NCI-H748 treated with DMSO at 0.1 percent for 48 hours (cell line): ENCODE data around the gene OLFM3.

Source experiments
- DNase-seq: peaks from one replicate; lab custom pipeline; 2025; lab: John Stamatoyannopoulos, UW

OLFM3 gene

GRCh38 chr1:101996825-101997465, at the start of gene OLFM3:
Gene OLFM3 (minus strand): TSS chr1:101996926.
- peak; percentile 49 for DNase-seq

- no peak for DNase-seq
Measured at GRCh38 chr1:102045752-102046151, 49.0 kb upstream of the OLFM3 start.

DNA sequence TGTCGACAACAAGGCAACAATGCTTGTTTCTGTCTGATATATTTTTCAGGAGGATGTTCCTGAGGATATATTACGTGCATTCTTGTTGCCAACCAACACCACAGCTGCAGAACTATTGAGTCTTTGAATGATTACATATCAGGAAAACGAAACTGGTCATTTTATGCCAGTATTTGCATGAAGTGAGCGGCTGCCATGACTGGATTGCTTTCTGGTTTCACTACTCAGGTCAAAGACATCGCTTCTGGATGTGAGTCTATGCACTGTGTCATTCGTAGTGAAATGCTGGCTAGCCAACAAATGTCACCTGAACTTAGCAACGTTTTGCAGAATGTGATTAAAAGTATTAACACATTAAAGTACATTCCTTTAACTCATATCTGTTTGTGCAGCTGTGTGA, 35.8 kb upstream of the OLFM3 start:
- DNase-seq: no peak

GRCh38 chr1:102019530-102019929, 22.8 kb upstream of the OLFM3 start:
- DNase-seq: no peak

DNA sequence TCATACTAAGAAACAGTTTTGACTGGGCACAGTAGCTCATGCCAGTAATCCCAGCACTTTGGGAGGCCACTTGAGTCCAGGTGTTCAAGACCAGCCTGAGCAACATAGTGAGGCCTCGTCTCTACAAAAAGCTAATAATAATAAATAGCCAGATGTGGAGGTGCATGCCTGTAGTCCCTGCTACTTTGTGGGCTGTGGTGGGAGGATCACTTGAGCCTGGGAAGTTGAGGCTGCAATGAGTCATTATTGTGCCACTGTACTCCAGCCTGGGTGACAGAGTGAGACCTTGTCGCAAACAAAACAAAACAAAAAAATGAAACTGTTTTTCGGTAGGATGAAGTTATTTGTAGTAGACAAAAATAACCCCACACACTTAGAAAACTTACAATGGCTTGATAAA, 19.0 kb upstream of the OLFM3 start:
- DNase-seq: no peak

GRCh38 chr1:102002057-102002456, 5.3 kb upstream of the OLFM3 start:
- peak; percentile 16 for DNase-seq

DNA sequence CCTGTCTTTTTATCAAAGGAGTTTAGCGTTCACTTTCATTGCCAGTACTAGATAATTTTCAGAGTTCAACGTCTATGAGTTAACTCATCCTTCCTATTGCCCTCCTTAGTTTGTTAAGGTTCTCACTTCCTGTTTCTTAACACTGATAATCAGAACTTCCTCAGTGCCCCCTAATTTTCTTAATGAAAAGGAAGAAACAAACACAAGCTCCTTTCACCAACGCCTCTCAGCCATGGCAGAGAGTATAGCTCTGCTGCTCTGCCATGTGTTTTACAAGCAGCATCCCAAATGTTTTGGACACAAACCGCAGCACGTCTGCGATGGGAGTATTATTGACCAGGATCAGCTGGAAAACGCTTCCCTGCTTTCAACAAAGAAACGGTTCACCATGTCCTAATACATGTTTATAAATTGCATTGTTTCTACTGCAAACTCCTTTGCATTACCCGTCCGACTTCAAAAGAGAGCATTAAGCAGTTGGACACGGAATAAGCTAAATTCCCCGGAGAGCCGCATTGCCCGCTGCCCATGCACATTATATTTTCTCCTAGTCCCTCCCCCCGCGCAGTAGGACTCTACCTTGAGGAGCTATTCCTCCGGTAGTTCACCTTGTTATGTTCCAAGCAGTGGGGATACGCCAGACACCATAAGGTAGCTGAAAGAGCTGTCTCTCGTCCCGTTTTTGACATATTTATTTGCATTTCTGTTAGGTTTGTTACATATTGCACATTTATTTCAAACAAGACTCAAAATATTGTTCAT, 561 bp downstream of the OLFM3 start:
- peak; percentile 44 for DNase-seq

DNA sequence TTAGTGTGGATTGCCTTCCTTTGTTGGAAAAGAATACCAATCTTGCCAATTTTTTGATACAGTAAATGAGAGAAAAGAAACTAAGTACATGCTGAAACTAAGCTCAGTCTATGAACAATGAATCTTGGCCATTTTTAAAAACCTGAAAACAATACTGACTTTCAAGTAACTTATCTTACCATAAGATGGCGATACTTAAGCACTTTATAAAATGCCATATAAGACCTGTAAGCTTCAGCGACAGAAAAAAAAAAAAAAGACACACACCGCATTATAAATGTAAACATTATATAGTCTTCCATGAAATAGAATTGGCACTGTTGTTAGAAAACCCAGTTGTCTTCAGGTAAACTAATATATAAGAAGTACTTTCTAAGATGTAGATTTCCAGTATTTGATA, 3.0 kb downstream of the OLFM3 start:
- no peak for DNase-seq

- DNase-seq: no peak
Measured at GRCh38 chr1:101992821-101993575, 3.7 kb downstream of the OLFM3 start.

DNA sequence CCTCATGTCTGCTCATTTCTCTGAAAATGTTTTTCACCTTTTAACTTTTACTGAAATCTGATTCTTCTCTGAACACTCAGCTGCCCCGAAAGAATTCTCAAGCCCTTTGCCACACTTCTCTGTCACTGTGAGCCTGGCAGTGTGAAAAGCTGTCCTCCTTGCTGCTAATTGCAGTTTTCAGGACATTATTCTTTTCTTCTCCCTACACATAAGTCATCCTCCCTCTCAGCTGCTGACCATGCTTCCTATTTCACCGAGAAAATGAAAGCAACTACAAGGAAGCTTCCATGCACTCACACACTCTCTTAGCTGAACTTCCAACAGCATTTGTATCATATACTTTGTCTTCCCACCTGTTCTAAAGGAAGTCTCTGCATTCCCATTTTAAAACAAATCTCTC, 15.8 kb downstream of the OLFM3 start:
- DNase-seq: no peak

GRCh38 chr1:101977266-101977665, 19.5 kb downstream of the OLFM3 start:
- no peak for DNase-seq

- DNase-seq: no peak
Measured at GRCh38 chr1:101976161-101976560, 20.6 kb downstream of the OLFM3 start.

GRCh38 chr1:101975371-101975770, 21.4 kb downstream of the OLFM3 start:
- DNase-seq: no peak

- DNase-seq: no peak
Measured at GRCh38 chr1:101974599-101975274, 22.0 kb downstream of the OLFM3 start.

DNA sequence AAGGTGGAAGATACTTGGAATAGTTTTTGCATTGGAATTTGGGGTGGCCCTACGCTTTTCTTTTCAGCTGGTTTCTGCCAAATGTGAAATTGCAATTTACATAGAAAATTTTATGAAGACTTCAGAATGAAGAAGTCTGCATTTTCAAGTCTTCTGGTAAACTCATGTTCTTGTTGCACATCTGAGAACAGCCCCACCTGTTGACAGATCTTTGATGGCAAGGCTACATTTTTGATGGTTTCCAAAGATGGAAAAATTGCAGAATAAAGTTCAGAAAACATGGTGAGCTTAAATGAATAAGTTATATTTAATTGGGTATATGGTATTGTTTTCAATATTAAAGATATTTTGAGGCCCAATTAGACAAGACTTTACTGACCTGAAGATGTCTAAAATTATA, 25.4 kb downstream of the OLFM3 start:
- no peak for DNase-seq

DNA sequence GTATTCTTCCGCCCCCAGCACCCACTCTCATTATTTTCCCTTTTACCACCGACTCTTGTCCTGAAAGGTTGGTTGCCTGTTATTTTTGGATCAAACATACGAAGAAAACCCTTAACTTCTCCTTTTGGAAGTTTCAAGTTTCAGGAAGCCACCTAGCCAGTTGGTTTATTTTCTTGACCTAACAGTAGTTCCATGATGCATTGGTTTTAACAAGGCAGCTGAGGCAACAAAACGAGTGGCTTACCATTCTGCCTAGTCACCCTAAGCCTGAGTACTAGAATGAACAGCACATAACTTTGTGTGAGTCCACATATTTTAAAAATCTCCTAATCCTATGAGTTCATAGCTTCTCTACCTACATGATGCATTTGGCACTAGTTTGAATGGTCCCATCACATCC, 28.9 kb downstream of the OLFM3 start:
- DNase-seq: no peak

GRCh38 chr1:101965341-101965740, 31.4 kb downstream of the OLFM3 start:
- DNase-seq: no peak

DNA sequence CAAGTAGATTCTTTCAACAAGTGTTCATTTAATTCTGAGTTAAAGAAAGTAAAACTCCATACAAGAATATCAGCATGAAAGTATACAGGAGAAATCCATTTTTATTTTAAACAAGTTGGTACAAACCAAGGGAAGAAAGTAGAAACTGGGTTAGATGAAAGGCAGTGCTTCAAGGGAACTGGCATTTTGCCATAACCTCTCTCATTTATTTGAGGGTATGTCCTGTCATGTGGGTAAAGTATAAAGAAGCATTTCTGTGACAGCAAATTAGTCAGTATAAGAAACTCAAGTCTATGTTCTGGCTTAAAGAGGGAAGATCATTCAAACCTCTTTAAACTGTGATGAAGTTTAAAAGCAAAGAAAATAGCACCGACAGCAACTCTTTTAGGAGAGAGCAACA, 32.0 kb downstream of the OLFM3 start:
- DNase-seq: no peak

DNA sequence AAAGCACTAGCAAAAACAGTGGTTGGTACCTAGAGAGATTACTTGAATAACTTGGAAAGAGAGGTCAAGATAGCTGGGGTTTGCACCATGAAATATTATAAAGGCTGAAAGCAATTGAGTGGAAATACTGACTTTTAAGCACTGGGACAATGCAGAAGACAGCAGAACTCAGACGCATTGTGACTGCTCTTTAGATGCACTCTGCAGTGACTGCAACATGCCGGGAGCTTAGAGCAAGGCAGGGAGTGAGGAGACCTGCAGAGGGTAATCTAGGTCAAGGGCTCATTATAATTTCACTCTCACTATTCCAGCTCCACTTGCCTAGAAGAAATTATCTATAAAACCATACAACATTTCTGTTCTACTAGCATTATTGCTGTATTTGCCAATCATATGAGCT, 36.6 kb downstream of the OLFM3 start:
- DNase-seq: no peak

DNA sequence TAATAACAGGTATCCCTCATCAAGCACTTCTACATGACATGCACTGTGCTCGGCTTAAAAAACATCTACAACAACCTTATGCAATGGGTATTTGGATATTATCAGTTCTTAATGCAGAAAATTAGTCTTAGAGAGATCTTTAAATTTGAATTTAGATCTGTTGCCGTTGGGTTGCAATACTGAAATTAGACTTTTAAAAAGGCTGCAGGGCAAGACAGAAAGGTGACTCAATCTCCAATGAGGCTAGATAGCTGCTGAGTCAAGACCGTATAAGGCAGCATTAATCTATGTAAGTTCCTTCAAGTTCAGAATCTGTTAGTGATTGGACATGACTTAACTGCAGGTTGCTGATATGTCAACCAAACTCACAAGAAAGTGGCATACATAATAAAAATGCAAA, 37.3 kb downstream of the OLFM3 start:
- DNase-seq: no peak

- no peak for DNase-seq
Measured at GRCh38 chr1:101957771-101958170, 39.0 kb downstream of the OLFM3 start.

DNA sequence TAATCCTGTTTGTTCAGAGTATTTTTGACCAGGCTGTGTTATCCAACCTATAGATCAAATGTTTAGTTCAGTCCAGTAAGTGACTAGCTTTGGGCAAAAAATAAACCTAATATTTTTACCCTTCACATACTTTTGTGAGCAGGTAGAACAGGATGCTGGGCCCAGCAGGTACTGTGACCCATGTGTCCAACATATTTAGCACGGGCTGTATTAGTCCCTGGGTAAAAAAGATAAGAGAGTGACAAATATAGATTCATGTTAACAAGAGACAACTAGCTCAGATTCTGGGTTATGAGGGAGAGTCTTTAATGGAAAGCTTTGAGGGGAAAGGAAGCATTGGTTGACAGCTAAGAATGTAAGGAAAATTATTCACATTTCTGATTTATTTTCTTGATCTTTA, 43.1 kb downstream of the OLFM3 start:
- DNase-seq: no peak

DNA sequence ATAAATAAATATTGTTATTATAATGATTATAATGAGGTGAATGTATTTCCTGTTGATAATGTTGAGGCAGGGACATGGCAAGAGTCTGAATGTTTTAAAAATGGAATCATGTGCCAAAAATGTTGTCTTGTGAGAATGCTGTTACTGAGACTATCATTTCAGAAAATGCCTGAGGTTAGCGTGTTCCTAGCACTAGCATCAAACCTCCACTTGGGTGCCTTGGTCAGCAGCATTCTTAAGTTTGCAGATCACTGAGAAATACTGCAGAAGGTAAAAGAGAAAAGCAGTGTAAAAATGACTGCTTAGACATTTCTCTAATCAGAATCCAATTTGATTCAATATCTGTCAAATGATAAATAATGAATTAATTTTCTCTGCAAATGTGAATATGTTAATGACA, 50.8 kb downstream of the OLFM3 start:
- DNase-seq: no peak
